GM12873 (cell line): ENCODE data around the gene TH.

Experiments used
- CTCF ChIP-seq: IDR thresholded peaks from 2 replicates; pipeline ENCODE4 v1.5.1; 2012; ENCODE audit warnings: low read depth, mild to moderate bottlenecking, moderate library complexity, low read length, control low read depth; ENCODE audit not compliant: insufficient read depth; ENCODE audit errors: missing control alignments

TH gene

DNA sequence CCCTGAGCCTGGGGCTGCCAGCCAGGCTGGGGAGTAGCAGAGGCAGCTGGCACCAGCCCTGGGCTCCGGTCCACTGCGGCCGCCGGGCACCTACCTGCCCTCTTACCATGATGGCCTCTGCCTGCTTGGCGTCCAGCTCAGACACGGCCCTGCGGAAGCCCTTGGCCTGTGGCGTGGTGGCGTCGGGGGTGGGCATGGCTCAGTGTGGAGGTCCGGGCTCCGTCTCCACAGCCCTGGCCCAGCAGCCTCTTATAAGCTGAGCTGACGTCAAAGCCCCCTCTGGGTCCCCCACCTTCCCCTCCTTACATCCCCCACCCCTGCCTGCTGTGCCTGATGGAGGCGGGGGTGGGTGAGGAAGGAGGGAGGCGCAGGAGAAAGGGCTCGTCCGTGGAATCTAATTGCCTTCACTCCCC is at the start of gene TH:
TH (minus strand) TSS at position 225 of the 413 bp plus-strand sequence; CDS start at position 196, 29 bp downstream.
- TF ChIP-seq CTCF = no peak

DNA sequence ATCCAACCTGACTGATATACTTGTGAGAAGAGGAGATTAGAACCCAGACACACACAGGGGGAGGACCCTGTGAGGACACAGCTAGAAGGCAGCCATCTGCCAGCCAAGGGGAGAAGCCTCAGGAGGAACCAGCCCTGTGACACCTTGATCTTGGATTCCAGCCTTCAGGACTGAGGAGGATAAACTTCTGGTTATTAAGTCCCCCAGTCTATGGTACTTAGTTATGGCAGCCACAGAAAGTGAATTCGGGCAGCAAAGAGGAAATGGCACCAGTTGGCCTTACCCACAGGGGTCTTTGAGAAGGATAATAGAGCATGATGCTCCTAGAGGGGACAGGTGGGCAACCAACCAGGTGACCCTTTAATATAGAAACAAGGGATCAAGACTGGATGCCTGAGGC is 49.4 kb upstream of the TH start:
- no peak for TF ChIP-seq CTCF

- TF ChIP-seq CTCF = no peak
These were observed 48.7 kb upstream of the TH start for GRCh38 chr11:2220173-2220771.

GRCh38 chr11:2219318-2220017 is 47.9 kb upstream of the TH start:
- TF ChIP-seq CTCF = no peak

GRCh38 chr11:2218031-2218633 is 46.5 kb upstream of the TH start:
- no peak for TF ChIP-seq CTCF

GRCh38 chr11:2217211-2218030 is 45.8 kb upstream of the TH start:
- TF ChIP-seq CTCF = no peak
